Measurements from ENCODE around the gene GSG1.
"Not testable (repeated sequence)": the region's sequence is repeated elsewhere in the genome, so short reads cannot be mapped to it uniquely, and the experiment has no call there.

Gene GSG1

GRCh38 chr12:13036881-13037280 is 66.6 kb downstream of the GSG1 start:
- TF ChIP-seq CTCF (IDR thresholded peaks at IDR 0.05; ENCODE audit: control extremely low read depth, extremely low read depth, low read depth, missing control alignments): no peak
- POLR2A ChIA-PET: interaction anchor here (0.5 kb wide), 1 partner anchor 9 kb away, joined by 3 read pairs; no protein-coding TSS in a partner anchor
- DNase-seq (ENCODE audit: extremely low spot score): no peak
- CTCF ChIA-PET: interaction anchor here (1.6 to 1.8 kb wide), 2 partner anchors 36 to 175 kb away, joined by 3 to 6 read pairs; no protein-coding TSS in a partner anchor

DNA sequence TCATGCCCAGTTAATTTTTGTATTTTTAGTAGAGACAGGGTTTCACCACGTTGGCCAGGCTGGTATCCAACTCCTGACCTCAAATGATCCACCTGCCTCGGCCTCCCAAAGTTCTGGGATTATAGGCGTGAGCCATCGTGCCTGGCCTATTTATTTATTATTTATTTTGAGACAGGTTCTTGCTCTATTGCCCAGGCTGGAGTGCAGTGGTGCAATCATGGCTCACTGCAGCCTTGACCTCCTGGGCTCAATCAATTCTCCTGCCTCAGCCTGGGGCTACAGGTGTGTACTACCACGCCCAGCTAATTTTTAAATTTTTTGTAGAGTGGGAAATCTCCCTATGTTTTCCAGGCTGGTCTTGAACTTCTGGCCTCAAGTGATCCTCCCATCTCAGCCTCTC is 68.1 kb downstream of the GSG1 start:
- CTCF ChIA-PET: interaction anchor here (1.0 to 2.1 kb wide), 3 partner anchors 8 to 177 kb away, joined by 3 to 6 read pairs (median 6); no protein-coding TSS in a partner anchor
- DNase-seq (ENCODE audit: extremely low spot score); POLR2A ChIA-PET: not testable (repeated sequence)
